Measurements from ENCODE around the gene RNASE12.

RNASE12 gene

GRCh38 chr14:20610002-20610765 lies 19.0 kb upstream of the RNASE12 start:
- H3K27me3 ChIP-seq (replicated peaks), result no peaks in the 10 kb centered on the region
- peak; percentile 78 for DNase-seq
- no peak overlapping the region for H3K27ac ChIP-seq
- in situ Hi-C loops (cut with HindIII; ENCODE audit: low pct_ligation_motif_present, low sequenced_read_pairs), result no loop called here
- H3K36me3 ChIP-seq (replicated peaks), result no peaks in the 10 kb centered on the region
- peak overlapping the region; percentile 91 for H3K4me3 ChIP-seq (ENCODE audit: low read depth, low read length)
- no peak for TF ChIP-seq CTCF (IDR thresholded peaks at IDR 0.05; ENCODE audit: low read depth, low read length, missing control alignments)

GRCh38 chr14:20609215-20610001 lies 18.2 kb upstream of the RNASE12 start:
- peak; percentile 91 for DNase-seq
- peak; percentile 90 for TF ChIP-seq CTCF (IDR thresholded peaks at IDR 0.05; ENCODE audit: low read depth, low read length, missing control alignments)
- in situ Hi-C loops (cut with HindIII; ENCODE audit: low pct_ligation_motif_present, low sequenced_read_pairs), result no loop called here
- Histone ChIP-seq H3K27me3 (replicated peaks) (no peaks in the 10 kb centered on the region), H3K4me3 (ENCODE audit: low read depth, low read length) (peak overlapping the region; percentile 91), H3K36me3 (replicated peaks) (no peaks in the 10 kb centered on the region), H3K27ac (no peak overlapping the region)

GRCh38 chr14:20608383-20609110 lies 17.4 kb upstream of the RNASE12 start:
- no peak for TF ChIP-seq CTCF (IDR thresholded peaks at IDR 0.05; ENCODE audit: low read depth, low read length, missing control alignments)
- in situ Hi-C loops (cut with HindIII; ENCODE audit: low pct_ligation_motif_present, low sequenced_read_pairs), result no loop called here

GRCh38 chr14:20607617-20608016 lies 16.4 kb upstream of the RNASE12 start:
- DNase-seq, result no peak
- no peak for TF ChIP-seq CTCF (IDR thresholded peaks at IDR 0.05; ENCODE audit: low read depth, low read length, missing control alignments)
- in situ Hi-C loops (cut with HindIII; ENCODE audit: low pct_ligation_motif_present, low sequenced_read_pairs), result no loop called here
- H3K36me3 ChIP-seq (replicated peaks), result no peaks in the 10 kb centered on the region
- H3K27me3 ChIP-seq (replicated peaks), result no peaks in the 10 kb centered on the region
- H3K27ac ChIP-seq, result no peak overlapping the region
- no peak overlapping the region for H3K4me3 ChIP-seq (ENCODE audit: low read depth, low read length)

More at GRCh38 chr14:20608383-20609110, 17.4 kb upstream of the RNASE12 start:
- no peak for DNase-seq
- Histone ChIP-seq H3K36me3 (replicated peaks) (no peaks in the 10 kb centered on the region), H3K4me3 (ENCODE audit: low read depth, low read length) (no peak overlapping the region), H3K27me3 (replicated peaks) (no peaks in the 10 kb centered on the region), H3K27ac (no peak overlapping the region)

GRCh38 chr14:20606902-20607242 lies 15.7 kb upstream of the RNASE12 start:
- in situ Hi-C loops (cut with HindIII; ENCODE audit: low pct_ligation_motif_present, low sequenced_read_pairs), result no loop called here
- TF ChIP-seq CTCF (IDR thresholded peaks at IDR 0.05; ENCODE audit: low read depth, low read length, missing control alignments), result no peak
- DNase-seq, result no peak

More at GRCh38 chr14:20606902-20607242, 15.7 kb upstream of the RNASE12 start:
- no peaks in the 10 kb centered on the region for H3K27me3 ChIP-seq (replicated peaks)
- no peak overlapping the region for H3K4me3 ChIP-seq (ENCODE audit: low read depth, low read length)
- H3K36me3 ChIP-seq (replicated peaks), result no peaks in the 10 kb centered on the region
- H3K27ac ChIP-seq, result no peak overlapping the region

Data from brain microvascular endothelial cell (primary cell).